PC-3 (cell line): Measurements from ENCODE around the gene TFAP2A. TPM values are rescaled to one million over a fixed set of nuclear protein-coding genes. Genes with fewer than 3 reads are reported as not detected.

ENCODE experiments used
- ATAC-seq: fragments of 200-7000 bp; cut with Tn5 transposase; 2 replicates; pipeline ENCODE4 v1.9.1; 2020; ENCODE audit warnings: mild to moderate bottlenecking, moderate library complexity
- BruUV-seq: library from RNA; stranded (reverse); fragments of 400-500 nt; replicated peaks from 2 replicates; lab custom pipeline; 2021; lab: Mats Ljungman, UMichigan
- CTCF ChIA-PET: fragments of 300-600 bp; sonication (Branson Sonifier 250); formaldehyde crosslinking; loops from one replicate; lab custom pipeline; 2022; ENCODE audit warnings: antibody characterized with exemption; lab: Charles Lee
- POLR2A ChIA-PET: fragments of 300-600 bp; sonication (Branson Sonifier 250); formaldehyde crosslinking; loops from one replicate; lab custom pipeline; 2022; ENCODE audit warnings: antibody characterized with exemption; ENCODE audit not compliant: unreplicated experiment; lab: Charles Lee
- DNase-seq: peaks from one replicate; pipeline ENCODE4 v3.0.0-alpha.2; 2015
- H2AFZ ChIP-seq: fragments of 300-600 bp; sonication (generic); 2 replicates; pipeline ENCODE4 v1.6.0; 2016; ENCODE audit warnings: antibody characterized with exemption, low read length
- H3F3A ChIP-seq: fragments of 300-600 bp; sonication (generic); one replicate; pipeline ENCODE4 v1.6.0; 2017; ENCODE audit warnings: antibody characterized with exemption, low read length, control low read depth, mild to moderate bottlenecking; ENCODE audit not compliant: unreplicated experiment
- H3K27ac ChIP-seq: fragments of 300-600 bp; sonication (generic); 2 replicates; pipeline ENCODE4 v1.5.1; 2016; ENCODE audit warnings: mild to moderate bottlenecking, low read length
- H3K27me3 ChIP-seq: fragments of 300-600 bp; sonication (generic); 2 replicates; pipeline ENCODE4 v1.6.1; 2016; ENCODE audit warnings: low read length, mixed read lengths
- H3K36me3 ChIP-seq: fragments of 300-600 bp; sonication (generic); 2 replicates; pipeline ENCODE4 v1.6.1; 2016; ENCODE audit warnings: low read depth, mixed run types, low read length, mixed read lengths
- H3K4me1 ChIP-seq: fragments of 300-600 bp; sonication (generic); 2 replicates; pipeline ENCODE4 v1.5.1; 2016; ENCODE audit warnings: low read length; ENCODE audit not compliant: insufficient read depth
- H3K4me2 ChIP-seq: fragments of 300-600 bp; sonication (generic); 2 replicates; pipeline ENCODE4 v1.6.0; 2016; ENCODE audit warnings: low read length
- H3K4me3 ChIP-seq: fragments of 300-600 bp; sonication (generic); 2 replicates; pipeline ENCODE4 v1.5.1; 2016; ENCODE audit warnings: mild to moderate bottlenecking, low read length, mixed read lengths
- H3K79me2 ChIP-seq: fragments of 300-600 bp; sonication (generic); 2 replicates; pipeline ENCODE4 v1.6.1; 2017; ENCODE audit warnings: low read length, mixed read lengths
- H3K9ac ChIP-seq: fragments of 300-600 bp; sonication (generic); 2 replicates; pipeline ENCODE4 v1.6.0; 2016; ENCODE audit warnings: mild to moderate bottlenecking, low read length
- H3K9me2 ChIP-seq: fragments of 300-600 bp; sonication (generic); replicated peaks from 2 replicates; pipeline ENCODE4 v1.6.1; 2016; ENCODE audit warnings: mixed run types, low read length, mixed read lengths
- H3K9me3 ChIP-seq: fragments of 300-600 bp; sonication (generic); 2 replicates; pipeline ENCODE4 v1.6.1; 2016; ENCODE audit warnings: low read length, mixed read lengths
- H4K20me1 ChIP-seq: fragments of 300-600 bp; sonication (generic); 2 replicates; pipeline ENCODE4 v1.6.1; 2016; ENCODE audit warnings: low read length, mixed read lengths
- CTCF ChIP-seq: fragments of 300-600 bp; sonication (generic); conservative IDR thresholded peaks from 2 replicates; pipeline ENCODE4 v1.5.1; 2017; ENCODE audit warnings: antibody characterized with exemption, low read depth, mild to moderate bottlenecking, low read length
- EZH2 ChIP-seq: fragments of 300-600 bp; sonication (generic); IDR thresholded peaks from one replicate; pipeline ENCODE4 v1.6.1; 2017; ENCODE audit warnings: antibody characterized with exemption, mild to moderate bottlenecking, low read length; ENCODE audit not compliant: unreplicated experiment
- EZH2phosphoT487 ChIP-seq: fragments of 300-600 bp; sonication (generic); IDR thresholded peaks from 2 replicates; pipeline ENCODE4 v1.6.1; 2018; ENCODE audit warnings: mild to moderate bottlenecking, antibody characterized with exemption, low read length, borderline replicate concordance
- intact Hi-C: fragments of 100-400 bp; cut with micrococcal nuclease; formaldehyde crosslinking; loops from 2 replicates; pipeline ENCODE4 v1.9.0; 2023
- total RNA-seq: library from RNA; depleted of rRNA; stranded (reverse); fragments of >200 nt; gene quantifications from 2 replicates; pipeline ENCODE4 v1.2.3, GENCODE V29; 2014

TFAP2A gene
- total RNA-seq, 1 experiment from 2014 or later = 29.4 TPM

GRCh38 chr6:10420546-10421157 is 5.8 kb upstream of the TFAP2A start:
- Histone ChIP-seq H3K27ac (no peak overlapping the region), H2AFZ (no peak overlapping the region), H4K20me1 (no peaks in the 10 kb centered on the region), H3F3A (no peaks in the 10 kb centered on the region), H3K36me3 (no peaks in the 10 kb centered on the region), H3K4me1 (peaks cover 36% of the 10 kb centered on the region), H3K4me3 (no peak overlapping the region; the same call in 1 of the 2 replicates), H3K9me3 (no peaks in the 10 kb centered on the region), H3K27me3 (no peaks in the 10 kb centered on the region), H3K9me2 (no peaks in the 10 kb centered on the region), H3K4me2 (peak overlapping the region; percentile 98), H3K79me2 (peaks cover 31% of the 10 kb centered on the region), H3K9ac (no peak overlapping the region)
- ATAC-seq = no peak
- intact Hi-C loops = no loop called here
- CTCF ChIA-PET = no interaction called here
- no peak for DNase-seq
- no TSS peak for BruUV-seq
- TF ChIP-seq EZH2 (no peak), CTCF (no peak), EZH2phosphoT487 (no peak)
- POLR2A ChIA-PET = no interaction called here

- Histone ChIP-seq H3K36me3 (no peaks in the 10 kb centered on the region), H3K9me3 (no peaks in the 10 kb centered on the region), H2AFZ (peak overlapping the region; percentile 85), H3K27me3 (no peaks in the 10 kb centered on the region), H3K27ac (peak overlapping the region; percentile 82), H3K9me2 (no peaks in the 10 kb centered on the region), H3K9ac (peak overlapping the region; percentile 61), H3K4me1 (peaks cover 39% of the 10 kb centered on the region), H3F3A (no peaks in the 10 kb centered on the region), H3K79me2 (peaks cover 36% of the 10 kb centered on the region), H3K4me2 (peak overlapping the region; percentile 98), H3K4me3 (peak overlapping the region; percentile 83), H4K20me1 (no peaks in the 10 kb centered on the region)
- DNase-seq (peak; percentile 46), ATAC-seq (peak; percentile 8)
- ChIA-PET POLR2A (interaction anchor here (0.6 to 1.2 kb wide), 2 partner anchors 16 to 1826 kb away, joined by 4 read pairs; no protein-coding TSS in a partner anchor), CTCF (interaction anchor here (0.6 to 0.8 kb wide), 2 partner anchors 10 to 1987 kb away, joined by 3 to 5 read pairs; no protein-coding TSS in a partner anchor)
- no peak for TF ChIP-seq EZH2
- no peak for TF ChIP-seq EZH2phosphoT487
- TF ChIP-seq CTCF = no peak
- no TSS peak for BruUV-seq
- intact Hi-C loops = no loop called here
These were observed 5.1 kb upstream of the TFAP2A start for GRCh38 chr6:10419749-10420545.
